ENCODE measurements around the gene DESI2. TPM values are rescaled to one million over a fixed set of nuclear protein-coding genes. Genes with fewer than 3 reads are reported as not detected.
A peak's percentile ranks its signal among the peaks of the same experiment; 100 is the strongest.
"Not testable (repeated sequence)": the region's sequence is repeated elsewhere in the genome, so short reads cannot be mapped to it uniquely, and the experiment has no call there.

Gene DESI2
- total RNA-seq, 1 donor: 42.0 TPM

GRCh38 chr1:244665771-244666217 lies 12.9 kb downstream of the DESI2 start:
- peak overlapping the region; percentile 53 for H2AFZ ChIP-seq (ENCODE audit: low read length)
- H3K9me3 ChIP-seq (ENCODE audit: low read depth, low read length): no peaks in the 10 kb centered on the region
- H3K36me3 ChIP-seq (ENCODE audit: insufficient read depth, low read length): no peaks in the 10 kb centered on the region
- peaks cover 61% of the 10 kb centered on the region for H3K79me2 ChIP-seq (ENCODE audit: insufficient read depth, low read length)
- peak overlapping the region; percentile 72 for H3K4me2 ChIP-seq (ENCODE audit: insufficient read depth, low read length)
- TF ChIP-seq CTCF (IDR thresholded peaks at IDR 0.05; ENCODE audit: extremely low read depth, low read depth, low read length): no peak
- H3K4me1 ChIP-seq (ENCODE audit: insufficient read depth, low read length): peaks cover 11% of the 10 kb centered on the region
- H4K20me1 ChIP-seq (ENCODE audit: insufficient read depth, low read length): peaks cover 18% of the 10 kb centered on the region
- no peak overlapping the region for H3K4me3 ChIP-seq (ENCODE audit: insufficient read depth, low read length)
- no peaks in the 10 kb centered on the region for H3K27me3 ChIP-seq (ENCODE audit: insufficient read depth, low read length)
- H3K27ac ChIP-seq (ENCODE audit: low read depth, low read length): no peak overlapping the region
- DNase-seq (ENCODE audit: insufficient read length, low spot score, missing footprints): no peak

- H3K9me3 ChIP-seq (ENCODE audit: low read depth, low read length); H3K27ac ChIP-seq (ENCODE audit: low read depth, low read length); H3K4me2 ChIP-seq (ENCODE audit: insufficient read depth, low read length); H2AFZ ChIP-seq (ENCODE audit: low read length); DNase-seq (ENCODE audit: insufficient read length, low spot score, missing footprints); H3K4me3 ChIP-seq (ENCODE audit: insufficient read depth, low read length); H3K36me3 ChIP-seq (ENCODE audit: insufficient read depth, low read length); H3K27me3 ChIP-seq (ENCODE audit: insufficient read depth, low read length): not testable (repeated sequence)
- Histone ChIP-seq H4K20me1 (ENCODE audit: insufficient read depth, low read length) (peaks cover 18% of the 10 kb centered on the region), H3K4me1 (ENCODE audit: insufficient read depth, low read length) (peaks cover 11% of the 10 kb centered on the region), H3K79me2 (ENCODE audit: insufficient read depth, low read length) (peaks cover 67% of the 10 kb centered on the region)
These were observed 13.9 kb downstream of the DESI2 start for GRCh38 chr1:244666672-244667418.

DNA sequence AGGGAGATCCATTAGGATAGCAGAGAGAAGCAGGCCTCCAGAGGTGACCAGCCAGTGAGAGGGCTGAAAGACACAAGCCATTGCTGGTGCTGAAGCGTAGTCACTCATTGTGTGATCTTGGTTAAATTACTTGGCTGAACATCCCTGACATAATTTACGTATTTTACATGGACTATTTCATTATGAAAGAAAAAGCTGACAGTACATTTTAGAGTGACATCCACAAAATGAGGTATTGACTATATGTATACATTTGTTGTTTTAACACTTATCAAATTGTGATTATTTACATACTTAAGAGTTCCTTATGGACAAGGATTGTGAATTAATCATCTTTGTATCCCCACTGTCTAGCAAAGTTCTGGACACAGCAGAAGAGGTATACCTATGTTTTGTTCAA lies 14.9 kb downstream of the DESI2 start:
- TF ChIP-seq CTCF (IDR thresholded peaks at IDR 0.05; ENCODE audit: extremely low read depth, low read depth, low read length): no peak
- H2AFZ ChIP-seq (ENCODE audit: low read length): no peak overlapping the region
- H3K27ac ChIP-seq (ENCODE audit: low read depth, low read length): no peak overlapping the region
- H3K27me3 ChIP-seq (ENCODE audit: insufficient read depth, low read length): no peaks in the 10 kb centered on the region
- H3K36me3 ChIP-seq (ENCODE audit: insufficient read depth, low read length): no peaks in the 10 kb centered on the region
- peaks cover 18% of the 10 kb centered on the region for H4K20me1 ChIP-seq (ENCODE audit: insufficient read depth, low read length)
- peaks cover 65% of the 10 kb centered on the region for H3K79me2 ChIP-seq (ENCODE audit: insufficient read depth, low read length)
- no peak overlapping the region for H3K4me2 ChIP-seq (ENCODE audit: insufficient read depth, low read length)
- H3K4me1 ChIP-seq (ENCODE audit: insufficient read depth, low read length): peaks cover 11% of the 10 kb centered on the region
- H3K4me3 ChIP-seq (ENCODE audit: insufficient read depth, low read length): no peak overlapping the region
- no peaks in the 10 kb centered on the region for H3K9me3 ChIP-seq (ENCODE audit: low read depth, low read length)
- DNase-seq (ENCODE audit: insufficient read length, low spot score, missing footprints): no peak

GRCh38 chr1:244672946-244673682 lies 20.2 kb downstream of the DESI2 start:
- no peaks in the 10 kb centered on the region for H3K36me3 ChIP-seq (ENCODE audit: insufficient read depth, low read length)
- no peak for DNase-seq (ENCODE audit: insufficient read length, low spot score, missing footprints)
- H3K27ac ChIP-seq (ENCODE audit: low read depth, low read length): peak overlapping the region; percentile 54
- H3K79me2 ChIP-seq (ENCODE audit: insufficient read depth, low read length): peaks cover 54% of the 10 kb centered on the region
- no peaks in the 10 kb centered on the region for H3K27me3 ChIP-seq (ENCODE audit: insufficient read depth, low read length)
- peaks cover 9% of the 10 kb centered on the region for H3K4me1 ChIP-seq (ENCODE audit: insufficient read depth, low read length)
- H2AFZ ChIP-seq (ENCODE audit: low read length): no peak overlapping the region
- no peaks in the 10 kb centered on the region for H4K20me1 ChIP-seq (ENCODE audit: insufficient read depth, low read length)
- no peak overlapping the region for H3K4me3 ChIP-seq (ENCODE audit: insufficient read depth, low read length)
- H3K4me2 ChIP-seq (ENCODE audit: insufficient read depth, low read length): peak overlapping the region; percentile 47
- no peaks in the 10 kb centered on the region for H3K9me3 ChIP-seq (ENCODE audit: low read depth, low read length)
- no peak for TF ChIP-seq CTCF (IDR thresholded peaks at IDR 0.05; ENCODE audit: extremely low read depth, low read depth, low read length)

Measured in osteoblast (primary cell).